ENCODE results near the gene DENND5B.
A peak's percentile ranks its signal among the peaks of the same experiment; 100 is the strongest.
"Not testable (repeated sequence)": the region's sequence is repeated elsewhere in the genome, so short reads cannot be mapped to it uniquely, and the experiment has no call there.

DENND5B gene

GRCh38 chr12:31591380-31591901, 505 bp upstream of the DENND5B start:
- peak in 28 of 56 donors; percentile 9 to 73 (median 49) for DNase-seq

DNA sequence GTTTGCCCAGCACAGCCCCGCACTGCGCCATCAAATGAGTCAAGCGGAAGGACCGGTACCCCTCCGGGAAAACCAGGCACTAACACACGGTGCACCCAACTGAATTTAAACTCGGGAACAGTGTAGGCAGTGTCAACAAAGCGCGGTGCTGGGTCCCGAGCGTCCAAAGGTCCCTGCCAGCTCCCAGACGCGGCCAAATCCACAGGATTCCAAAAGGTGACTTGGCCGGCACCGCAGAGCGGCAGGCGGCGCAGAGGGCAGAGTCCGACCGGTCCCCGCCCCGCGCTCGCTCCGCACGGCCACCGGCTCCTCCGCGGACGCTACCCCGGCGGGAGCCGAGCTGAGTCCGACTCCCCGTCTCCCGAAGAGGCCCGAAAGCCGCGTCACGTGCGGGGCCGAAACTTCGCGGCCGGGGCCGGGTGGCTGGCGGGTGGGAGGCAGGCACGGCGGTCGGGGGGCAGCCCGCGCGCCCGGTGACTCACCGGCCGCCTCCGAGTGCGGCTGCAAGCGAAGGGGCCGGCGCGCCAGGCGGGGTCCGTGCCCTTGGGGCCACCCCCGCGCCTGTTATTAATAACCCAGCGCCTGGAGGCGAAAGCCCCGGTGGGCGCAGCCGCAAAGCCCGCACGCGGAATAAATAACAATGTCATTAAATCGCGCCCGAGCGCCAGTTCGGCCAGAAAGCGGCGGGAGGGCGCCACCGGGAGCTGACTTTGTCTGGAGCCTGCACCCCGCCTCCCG, 863 bp downstream of the DENND5B start:
- peak in 53 of 56 donors; percentile 1 to 82 (median 63) for DNase-seq

- DNase-seq = peak in 2 of 56 donors; percentile 6 to 70
Observed at GRCh38 chr12:31589598-31589903, 1.4 kb downstream of the DENND5B start.

- DNase-seq = no peak
Observed at GRCh38 chr12:31588976-31589375, 2.0 kb downstream of the DENND5B start.

DNA sequence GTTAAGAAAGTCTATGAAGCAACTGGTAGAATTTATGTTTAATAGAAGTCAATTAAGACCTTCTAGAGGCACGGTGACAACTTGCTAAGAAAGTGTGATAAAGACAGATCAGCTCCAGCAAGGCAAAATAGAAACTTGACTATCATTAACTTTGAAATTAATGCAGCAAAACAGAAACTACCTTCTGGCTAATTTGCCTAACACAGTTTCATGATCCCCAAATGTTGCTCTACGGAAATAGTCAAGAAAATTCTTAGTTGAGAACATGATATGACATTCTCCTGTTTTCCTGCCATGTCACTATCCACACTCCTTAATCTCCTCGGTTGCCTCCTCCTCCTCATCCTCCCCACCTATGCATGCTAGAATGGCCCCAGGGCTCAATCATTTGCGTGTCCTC, 4.2 kb downstream of the DENND5B start:
- no peak for DNase-seq

GRCh38 chr12:31585895-31586294, 5.0 kb downstream of the DENND5B start:
- DNase-seq = no peak

DNA sequence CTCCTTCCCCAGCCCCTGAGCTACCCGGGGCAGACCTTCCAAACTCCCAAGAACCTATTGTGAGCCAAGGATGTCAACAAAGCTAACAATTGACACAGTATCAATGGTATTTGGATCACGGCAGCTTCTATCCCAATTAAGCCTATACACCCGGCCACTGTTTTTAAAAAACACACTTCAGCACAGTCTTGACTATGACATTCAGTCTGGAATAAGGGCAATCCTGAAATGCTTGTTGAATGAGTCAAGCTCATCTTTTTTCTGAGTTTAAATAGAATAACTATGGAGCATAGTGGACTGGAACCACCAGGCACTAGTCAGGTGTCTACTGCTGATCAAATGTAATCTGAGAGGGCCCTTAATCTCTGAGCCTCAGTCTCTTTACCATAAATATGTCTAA, 5.7 kb downstream of the DENND5B start:
- no peak for DNase-seq

GRCh38 chr12:31584782-31585181, 6.2 kb downstream of the DENND5B start:
- no peak for DNase-seq

DNA sequence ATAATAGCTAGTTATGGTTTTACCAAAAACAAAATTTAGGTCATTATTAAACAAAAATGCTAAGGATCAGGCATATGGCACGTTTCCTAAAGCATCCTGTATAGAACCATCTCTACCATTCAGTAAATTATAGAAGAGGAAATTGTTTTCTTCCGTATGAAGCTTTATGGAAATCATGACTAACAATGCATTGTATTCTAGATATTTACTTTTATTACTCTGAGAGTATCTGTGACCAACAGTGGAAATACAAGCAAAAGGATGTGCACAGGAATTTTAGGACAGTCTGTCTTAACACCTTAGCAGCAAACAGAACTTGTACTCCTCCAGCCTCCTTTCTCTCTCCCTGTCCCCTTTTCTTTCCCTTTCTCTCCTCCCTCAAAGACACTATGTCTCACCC, 7.1 kb downstream of the DENND5B start:
- no peak for DNase-seq

DNA sequence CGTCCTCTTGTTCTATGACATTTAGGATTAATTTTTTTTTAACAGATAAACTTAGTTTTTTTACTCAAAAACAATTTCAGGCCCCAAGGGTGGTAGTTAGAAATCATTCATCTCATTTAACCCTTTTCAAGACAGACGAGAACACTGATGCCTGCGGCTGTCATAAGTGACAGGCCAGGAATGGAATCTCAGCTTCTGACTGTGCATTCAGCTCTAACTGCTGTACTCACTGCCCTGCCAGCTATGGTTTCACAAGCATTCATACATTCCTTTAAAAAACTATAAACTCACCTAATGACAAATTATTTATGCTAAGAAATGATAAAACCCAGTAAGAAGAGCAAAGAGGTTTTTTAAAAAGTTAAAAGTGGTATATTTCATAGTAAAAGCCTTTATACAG, 8.8 kb downstream of the DENND5B start:
- DNase-seq = no peak

GRCh38 chr12:31578632-31579031, 12.3 kb downstream of the DENND5B start:
- DNase-seq = peak in 24 of 56 donors; percentile 1 to 66 (median 12)

DNA sequence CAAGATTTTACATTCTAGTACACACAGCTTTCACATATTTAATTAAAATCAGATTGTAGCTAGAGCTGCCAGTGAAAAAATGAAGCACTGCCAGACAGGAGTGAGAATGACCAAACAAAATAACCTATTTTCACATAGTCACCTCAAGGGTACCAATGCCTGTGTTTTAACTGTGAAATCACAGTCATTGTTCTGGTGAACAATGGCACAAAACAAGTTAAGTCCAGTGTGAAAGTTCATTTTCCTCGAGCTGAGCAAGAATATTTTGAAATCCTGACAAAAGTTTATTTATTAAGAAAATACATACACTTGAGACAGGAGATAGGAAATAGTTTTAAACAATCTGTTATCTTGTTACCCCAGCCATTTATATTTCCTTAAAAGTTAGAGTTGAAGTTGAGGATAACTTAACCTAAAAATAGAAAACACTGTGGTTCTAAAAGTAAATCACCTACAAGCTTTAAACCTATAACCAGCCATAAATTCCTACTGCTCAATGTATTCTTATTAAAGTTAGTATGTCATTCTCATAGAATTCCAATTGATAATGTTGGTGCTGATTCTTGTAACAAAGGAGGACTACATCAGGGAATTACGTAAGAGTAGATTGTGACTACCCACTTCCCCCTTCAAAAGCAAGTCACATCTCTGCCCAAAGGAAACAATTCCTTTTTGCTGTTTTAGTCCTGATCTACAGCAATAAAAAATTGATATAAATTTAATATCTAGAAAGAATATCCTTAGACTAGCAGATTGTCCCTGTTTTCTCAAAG, 15.9 kb downstream of the DENND5B start:
- DNase-seq = no peak

GRCh38 chr12:31574367-31574766, 16.6 kb downstream of the DENND5B start:
- not testable (repeated sequence) for DNase-seq

DNA sequence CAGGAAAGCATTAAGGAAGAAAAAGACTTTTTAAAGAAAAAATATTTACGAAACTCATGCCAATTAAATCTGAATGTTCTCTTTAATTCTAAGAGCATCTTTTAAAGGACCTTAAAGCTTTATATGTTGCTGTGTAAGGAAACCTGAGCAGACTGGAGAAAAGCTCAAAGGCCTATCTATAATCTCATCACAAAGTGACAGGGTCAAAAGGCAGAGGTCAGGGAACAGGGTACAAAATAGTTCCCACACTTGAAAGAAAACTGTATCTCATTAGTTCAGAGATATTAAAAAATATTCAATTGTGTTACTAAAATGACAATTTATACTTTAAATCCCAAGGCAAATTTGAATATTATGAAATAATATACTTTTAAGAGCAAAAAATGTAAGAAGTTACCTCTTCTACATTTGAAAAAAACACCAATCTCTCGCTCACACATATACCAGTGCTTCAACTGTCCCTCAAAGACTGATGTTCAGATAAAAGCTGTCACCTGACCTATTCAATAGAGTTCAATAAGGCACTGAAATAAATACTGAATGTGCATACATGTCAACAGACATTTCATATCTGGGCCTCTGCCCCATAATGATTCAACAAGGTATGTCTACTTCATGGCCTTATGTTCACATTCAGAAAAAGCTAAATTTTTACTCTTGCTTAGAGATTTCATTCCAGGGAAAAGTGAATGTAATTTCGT, 17.9 kb downstream of the DENND5B start:
- no peak for DNase-seq

- no peak for DNase-seq
Observed at GRCh38 chr12:31570880-31571279, 20.1 kb downstream of the DENND5B start.

DNA sequence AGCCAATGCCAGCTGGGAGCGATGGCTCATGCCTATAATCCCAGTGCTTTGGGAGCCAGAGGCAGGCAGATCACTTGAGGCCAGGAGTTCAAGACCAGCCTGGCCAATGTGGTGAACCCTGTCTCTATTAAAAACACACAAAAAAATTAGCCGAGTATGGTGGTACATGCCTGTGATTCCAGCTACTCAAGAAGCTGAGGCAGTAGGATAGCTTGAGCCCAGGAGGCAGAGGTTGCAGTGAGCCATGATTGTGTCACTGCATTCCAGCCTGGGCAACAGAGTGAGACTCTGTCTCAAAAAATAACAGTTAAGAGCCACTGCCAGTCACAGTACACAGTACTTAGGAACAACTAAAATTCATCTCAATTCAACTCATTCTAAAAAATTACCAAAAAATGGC, 21.4 kb downstream of the DENND5B start:
- DNase-seq = not testable (repeated sequence)

DNA sequence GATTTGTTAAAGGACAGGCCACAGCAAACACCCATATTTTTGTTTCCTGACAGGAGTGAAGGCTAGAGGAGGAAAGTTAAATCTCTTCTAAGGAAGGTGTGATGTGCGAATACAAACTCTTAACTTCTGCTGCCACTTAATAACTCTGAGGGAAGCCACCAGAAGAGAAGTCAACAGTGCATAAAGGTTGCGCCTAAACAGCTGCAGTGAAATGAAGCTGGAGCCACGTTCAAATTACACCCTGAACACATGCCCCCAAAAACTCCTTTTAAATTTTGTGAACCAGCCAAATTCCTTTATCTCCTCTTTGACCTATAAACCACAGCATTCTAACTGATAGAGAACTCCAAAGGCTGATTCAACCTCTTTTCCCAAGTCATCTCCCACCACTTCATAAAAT, 22.4 kb downstream of the DENND5B start:
- DNase-seq = no peak

DNA sequence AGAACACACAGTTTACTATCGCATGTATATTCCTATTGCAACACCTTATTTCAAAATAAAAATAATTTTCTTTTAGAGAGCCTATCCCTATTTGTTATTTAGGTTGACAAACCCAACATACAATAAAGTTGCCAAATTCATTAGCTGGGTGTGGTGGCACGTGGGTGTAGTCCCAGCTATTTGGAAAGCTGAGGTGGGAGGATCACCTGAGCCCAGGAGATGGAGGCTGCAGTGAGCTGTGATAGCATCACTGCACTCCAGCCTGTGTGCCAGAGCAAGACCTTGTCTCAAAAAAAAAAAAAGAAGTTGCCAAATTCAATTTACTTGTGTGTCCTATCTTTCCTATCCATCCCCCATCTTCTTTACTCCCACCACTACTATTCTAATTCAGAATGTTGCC, 23.9 kb downstream of the DENND5B start:
- no peak for DNase-seq

DNA sequence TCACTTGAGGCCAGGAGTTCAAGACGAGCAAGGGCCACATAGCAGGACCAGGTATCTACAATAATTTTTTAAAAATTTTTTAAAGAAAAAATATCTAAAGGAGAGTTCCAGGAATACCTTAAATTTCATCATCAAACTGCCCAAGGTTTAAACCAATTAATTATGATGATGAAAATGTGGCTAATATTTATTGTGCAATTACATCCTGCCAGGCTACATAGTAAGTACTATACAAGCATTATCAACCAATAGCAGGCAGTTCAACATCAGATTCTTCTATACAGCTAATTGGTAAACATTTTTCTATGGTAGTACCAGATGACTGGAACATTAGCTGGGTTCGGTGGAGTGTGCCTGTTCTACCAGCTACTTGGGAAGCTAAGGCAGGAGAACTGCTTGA, 24.4 kb downstream of the DENND5B start:
- DNase-seq = no peak

- DNase-seq = no peak
Observed at GRCh38 chr12:31562594-31563328, 28.2 kb downstream of the DENND5B start.

DNA sequence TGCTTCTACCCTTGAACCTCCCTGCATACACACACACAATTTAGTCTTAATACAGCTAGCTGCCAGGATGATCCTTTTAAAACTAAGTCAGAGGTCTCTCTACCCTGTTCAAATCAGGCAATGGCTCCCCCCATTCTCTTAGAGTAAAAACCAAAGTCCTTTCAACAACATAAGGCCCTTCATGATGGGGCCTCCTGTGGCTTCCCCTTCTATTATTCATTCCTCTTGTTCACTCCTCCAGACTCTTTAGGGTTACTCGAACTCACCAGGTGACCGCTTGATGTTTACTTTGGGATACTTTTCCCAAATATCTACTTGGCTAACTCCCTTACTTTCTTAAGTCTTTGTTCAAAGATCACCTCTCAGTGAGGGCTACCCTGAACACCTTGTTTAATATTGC, 30.4 kb downstream of the DENND5B start:
- no peak for DNase-seq

Data from amygdala (tissue), 56 donors.